Measurements from ENCODE around the gene EARS2. TPM values are rescaled to one million over a fixed set of nuclear protein-coding genes. Genes with fewer than 3 reads are reported as not detected.

EARS2 gene
- polyA plus RNA-seq, 1 donor from 2014 or later: 22.2 TPM

- H3K9ac ChIP-seq (ENCODE audit: low read length): no peak overlapping the region
- no peak for TF ChIP-seq EZH2 (IDR thresholded peaks at IDR 0.05; ENCODE audit: borderline replicate concordance, insufficient read depth, low read length, poor library complexity, severe bottlenecking)
- no peak for TF ChIP-seq REST (IDR thresholded peaks at IDR 0.05; ENCODE audit: borderline replicate concordance)
- no peak for TF ChIP-seq EP300 (conservative IDR thresholded peaks at IDR 0.05; ENCODE audit: poor library complexity, severe bottlenecking)
- TF ChIP-seq MXI1 (conservative IDR thresholded peaks at IDR 0.05; ENCODE audit: poor library complexity, severe bottlenecking): no peak
- no peak for TF ChIP-seq RAD21 (conservative IDR thresholded peaks at IDR 0.05)
- no peak for TF ChIP-seq SMC3 (conservative IDR thresholded peaks at IDR 0.05; ENCODE audit: poor library complexity)
- no peak for TF ChIP-seq POLR2AphosphoS5 (IDR thresholded peaks at IDR 0.05)
- TF ChIP-seq CTCF (IDR thresholded peaks at IDR 0.05; ENCODE audit: poor library complexity, severe bottlenecking): no peak
- TF ChIP-seq TAF1 (IDR thresholded peaks at IDR 0.05; ENCODE audit: low read depth): no peak
- H3K9me2 ChIP-seq (ENCODE audit: insufficient read depth, low read length): no peaks in the 10 kb centered on the region
- H3K36me3 ChIP-seq (ENCODE audit: insufficient read depth, low read length): no peaks in the 10 kb centered on the region
- H3F3A ChIP-seq (ENCODE audit: insufficient read depth, low read length, poor library complexity, severe bottlenecking): no peaks in the 10 kb centered on the region
- no peaks in the 10 kb centered on the region for H3K79me2 ChIP-seq (replicated peaks; ENCODE audit: insufficient read depth, low read length)
- no peaks in the 10 kb centered on the region for H3K27me3 ChIP-seq (ENCODE audit: insufficient read depth, low read depth, low read length)
- H3K9me3 ChIP-seq (ENCODE audit: low read length): no peaks in the 10 kb centered on the region
- H3K4me2 ChIP-seq (ENCODE audit: low read length): no peak overlapping the region
- no peak overlapping the region for H3K27ac ChIP-seq (ENCODE audit: low read length)
- H2AFZ ChIP-seq (ENCODE audit: low read depth, low read length): no peak overlapping the region
- H4K20me1 ChIP-seq (ENCODE audit: insufficient read depth): no peaks in the 10 kb centered on the region
- H3K4me3 ChIP-seq (ENCODE audit: low read length): no peak overlapping the region
These were observed 38.7 kb downstream of the EARS2 start for GRCh38 chr16:23518435-23518891.

- Histone ChIP-seq H3K9me2 (ENCODE audit: insufficient read depth, low read length) (no peaks in the 10 kb centered on the region), H3K27ac (ENCODE audit: low read length) (no peak overlapping the region), H2AFZ (ENCODE audit: low read depth, low read length) (no peak overlapping the region), H4K20me1 (ENCODE audit: insufficient read depth) (no peaks in the 10 kb centered on the region), H3K9me3 (ENCODE audit: low read length) (no peaks in the 10 kb centered on the region), H3K9ac (ENCODE audit: low read length) (no peak overlapping the region), H3K36me3 (ENCODE audit: insufficient read depth, low read length) (no peaks in the 10 kb centered on the region), H3K4me3 (ENCODE audit: low read length) (no peak overlapping the region), H3K79me2 (replicated peaks; ENCODE audit: insufficient read depth, low read length) (no peaks in the 10 kb centered on the region), H3K27me3 (ENCODE audit: insufficient read depth, low read depth, low read length) (no peaks in the 10 kb centered on the region), H3K4me2 (ENCODE audit: low read length) (no peak overlapping the region), H3F3A (ENCODE audit: insufficient read depth, low read length, poor library complexity, severe bottlenecking) (no peaks in the 10 kb centered on the region)
- no peak for TF ChIP-seq RAD21 (conservative IDR thresholded peaks at IDR 0.05)
- no peak for TF ChIP-seq POLR2AphosphoS5 (IDR thresholded peaks at IDR 0.05)
- TF ChIP-seq SMC3 (conservative IDR thresholded peaks at IDR 0.05; ENCODE audit: poor library complexity): no peak
- no peak for TF ChIP-seq MXI1 (conservative IDR thresholded peaks at IDR 0.05; ENCODE audit: poor library complexity, severe bottlenecking)
- TF ChIP-seq REST (IDR thresholded peaks at IDR 0.05; ENCODE audit: borderline replicate concordance): no peak
- no peak for TF ChIP-seq EZH2 (IDR thresholded peaks at IDR 0.05; ENCODE audit: borderline replicate concordance, insufficient read depth, low read length, poor library complexity, severe bottlenecking)
- no peak for TF ChIP-seq EP300 (conservative IDR thresholded peaks at IDR 0.05; ENCODE audit: poor library complexity, severe bottlenecking)
- no peak for TF ChIP-seq TAF1 (IDR thresholded peaks at IDR 0.05; ENCODE audit: low read depth)
- TF ChIP-seq CTCF (IDR thresholded peaks at IDR 0.05; ENCODE audit: poor library complexity, severe bottlenecking): no peak
These were observed 40.6 kb downstream of the EARS2 start for GRCh38 chr16:23516366-23517137.
